Measurements from ENCODE around the gene RETN.

Gene RETN

DNA sequence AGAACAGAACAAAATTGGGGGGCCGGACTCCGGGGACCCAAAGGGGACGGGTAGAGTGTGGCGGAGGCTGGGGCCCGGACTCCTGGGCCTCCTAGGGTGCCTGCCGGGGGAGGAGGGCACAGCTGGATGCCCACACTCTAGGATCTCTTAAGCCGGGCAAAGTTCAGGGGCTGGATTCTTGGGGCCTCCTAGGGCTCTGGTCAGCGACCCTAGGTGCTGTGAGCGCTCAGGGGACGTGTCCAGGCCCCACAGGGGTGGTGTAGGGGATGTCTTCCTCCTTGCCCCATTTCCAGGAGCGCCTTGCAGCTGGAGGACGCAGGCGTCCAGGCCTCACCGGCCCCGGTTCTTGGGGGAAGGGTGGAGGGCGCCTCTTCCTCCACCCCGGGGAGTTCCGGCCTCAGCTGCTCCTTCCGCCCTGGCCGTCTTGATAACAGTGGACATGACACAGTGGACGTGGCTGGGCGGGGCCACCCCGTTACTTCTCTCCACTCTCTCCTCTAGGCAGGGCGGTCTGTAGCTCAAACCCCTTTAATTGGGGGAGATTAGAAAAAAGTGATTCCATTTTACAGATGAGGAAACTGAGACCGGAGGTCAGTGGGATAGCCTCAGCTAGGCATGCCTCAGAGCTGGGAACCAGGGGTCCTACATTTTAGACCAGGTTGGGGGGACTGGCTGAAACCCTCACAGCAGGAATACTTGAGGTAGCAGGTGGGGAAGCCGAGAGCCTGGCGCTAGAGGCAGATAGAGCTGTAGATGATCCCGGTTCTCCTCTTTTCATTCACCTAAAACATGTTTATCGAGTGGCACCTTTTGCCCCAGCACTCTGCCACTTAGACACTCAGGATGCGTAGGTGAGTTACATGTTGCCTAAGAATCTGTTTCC lies 31.2 kb upstream of the RETN start:
- no peak for DNase-seq (ENCODE audit: low spot score)

DNA sequence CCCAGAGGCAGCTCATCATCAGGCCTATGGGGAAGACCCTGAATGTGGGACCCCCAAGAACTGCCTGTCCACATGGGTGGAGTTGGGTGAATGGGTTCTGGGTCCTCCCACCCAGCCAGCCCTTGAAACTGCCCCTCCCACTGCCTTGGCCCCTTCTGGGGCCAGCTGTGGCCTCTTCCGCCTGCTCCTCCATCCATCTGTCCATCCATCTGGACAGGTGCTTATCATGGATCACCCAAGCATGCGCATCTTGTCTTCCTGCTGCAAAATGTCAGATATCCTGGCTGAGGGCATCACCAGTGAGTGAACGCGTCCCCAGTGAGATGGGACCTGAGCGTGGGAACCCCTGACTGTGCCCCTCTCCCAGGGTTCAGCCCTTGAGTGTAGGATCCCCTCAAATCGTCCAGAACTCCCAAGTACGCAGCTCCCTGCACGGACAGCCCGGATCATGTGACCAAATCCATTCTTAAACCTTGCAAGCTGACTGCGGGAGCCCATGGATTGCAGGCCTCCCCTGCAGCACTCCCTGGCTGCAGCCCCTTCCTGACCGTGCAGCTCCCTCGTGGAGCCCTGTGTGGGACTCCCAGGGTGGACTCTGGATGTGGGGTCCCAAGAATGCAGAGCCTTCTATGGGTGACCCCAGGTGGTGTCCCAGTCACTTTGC lies 29.9 kb upstream of the RETN start:
- no peak for DNase-seq (ENCODE audit: low spot score)

DNA sequence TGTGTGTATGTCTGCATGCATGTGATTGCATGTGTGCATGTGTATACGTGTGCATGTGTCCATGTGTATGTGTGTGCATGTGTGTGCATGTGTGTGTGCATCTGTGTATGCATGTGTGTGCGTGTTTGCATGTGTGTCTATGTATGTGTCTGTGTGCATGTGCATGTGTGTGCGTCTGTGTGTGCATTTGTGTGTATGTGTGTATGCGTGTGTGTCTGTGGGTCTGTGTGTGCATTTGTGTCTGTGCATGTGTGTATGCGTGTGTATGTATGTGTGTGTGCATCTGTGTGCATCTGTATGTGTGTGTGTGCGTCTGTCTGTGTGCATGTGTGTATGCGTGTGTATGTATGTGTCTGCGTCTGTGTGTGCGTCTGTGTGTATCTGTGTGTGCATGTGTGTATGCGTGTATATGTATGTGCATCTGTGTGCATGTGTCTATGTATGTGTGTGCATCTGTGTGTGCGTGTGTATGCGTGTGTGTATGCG lies 28.9 kb upstream of the RETN start:
- no peak for DNase-seq (ENCODE audit: low spot score)

DNA sequence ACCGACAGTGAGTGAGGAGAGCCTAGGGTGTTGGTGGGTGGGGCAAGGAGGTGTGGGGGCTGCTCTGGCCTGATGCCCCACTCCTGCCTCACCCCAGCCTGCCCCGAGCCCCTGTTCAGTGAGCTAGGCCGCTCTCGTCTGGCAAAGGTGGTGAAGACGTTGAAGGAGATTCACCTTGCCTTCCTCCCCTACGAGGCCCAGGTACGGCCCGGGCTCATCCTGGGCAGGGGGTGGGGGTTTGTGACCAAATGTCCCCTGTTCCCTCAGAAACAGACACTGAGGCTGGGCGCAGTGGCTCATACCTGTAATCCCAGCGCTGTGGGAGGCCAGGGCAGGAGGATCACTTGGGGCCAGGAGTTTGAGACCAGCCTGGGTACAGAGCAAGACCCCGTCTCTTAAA lies 28.0 kb upstream of the RETN start:
- DNase-seq (ENCODE audit: low spot score) = no peak

DNA sequence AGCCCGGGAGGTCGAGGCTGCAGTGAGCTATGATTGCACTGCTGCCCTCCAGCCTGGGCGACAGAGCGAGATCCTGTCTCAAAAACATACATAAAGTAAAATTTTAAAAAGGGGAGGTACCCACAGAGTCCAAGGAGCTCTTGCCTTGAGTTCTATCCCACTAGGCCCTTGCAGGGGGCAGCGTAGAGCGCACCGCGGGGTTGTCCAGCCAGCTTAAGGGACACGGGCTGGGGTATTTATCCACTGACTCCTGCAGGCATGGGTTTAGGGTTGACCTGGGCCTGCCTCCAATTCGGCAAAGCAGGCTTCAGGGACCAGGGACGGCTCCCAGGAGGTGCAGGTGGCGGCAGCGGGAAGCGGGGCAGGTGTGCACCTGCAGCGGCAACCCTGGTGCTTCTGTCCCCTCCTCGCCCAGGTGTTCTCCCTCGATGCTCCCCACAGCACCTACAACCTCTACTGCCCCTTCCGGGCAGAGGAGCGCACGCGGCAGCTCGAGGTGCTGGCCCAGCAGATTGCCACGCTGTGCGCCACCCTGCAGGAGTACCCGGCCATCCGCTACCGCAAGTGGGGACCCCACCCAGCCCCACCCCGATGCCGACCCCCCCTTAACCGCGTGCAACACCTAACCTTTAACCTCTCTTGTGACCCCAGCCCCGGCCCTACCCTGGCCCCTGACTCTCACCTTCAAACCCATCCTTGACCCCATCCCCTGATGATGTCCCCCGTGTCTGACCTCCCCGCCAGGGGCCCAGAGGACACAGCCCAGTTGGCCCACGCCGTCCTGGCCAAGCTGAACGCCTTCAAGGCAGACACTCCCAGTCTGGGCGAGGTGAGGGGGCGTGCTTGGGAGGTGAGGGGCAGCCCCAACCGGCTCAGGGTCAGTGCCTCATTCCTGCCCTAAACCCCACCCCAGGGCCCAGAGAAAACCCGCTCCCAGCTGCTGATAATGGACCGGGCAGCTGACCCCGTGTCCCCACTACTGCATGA lies 27.3 kb upstream of the RETN start:
- no peak for DNase-seq (ENCODE audit: low spot score)

DNA sequence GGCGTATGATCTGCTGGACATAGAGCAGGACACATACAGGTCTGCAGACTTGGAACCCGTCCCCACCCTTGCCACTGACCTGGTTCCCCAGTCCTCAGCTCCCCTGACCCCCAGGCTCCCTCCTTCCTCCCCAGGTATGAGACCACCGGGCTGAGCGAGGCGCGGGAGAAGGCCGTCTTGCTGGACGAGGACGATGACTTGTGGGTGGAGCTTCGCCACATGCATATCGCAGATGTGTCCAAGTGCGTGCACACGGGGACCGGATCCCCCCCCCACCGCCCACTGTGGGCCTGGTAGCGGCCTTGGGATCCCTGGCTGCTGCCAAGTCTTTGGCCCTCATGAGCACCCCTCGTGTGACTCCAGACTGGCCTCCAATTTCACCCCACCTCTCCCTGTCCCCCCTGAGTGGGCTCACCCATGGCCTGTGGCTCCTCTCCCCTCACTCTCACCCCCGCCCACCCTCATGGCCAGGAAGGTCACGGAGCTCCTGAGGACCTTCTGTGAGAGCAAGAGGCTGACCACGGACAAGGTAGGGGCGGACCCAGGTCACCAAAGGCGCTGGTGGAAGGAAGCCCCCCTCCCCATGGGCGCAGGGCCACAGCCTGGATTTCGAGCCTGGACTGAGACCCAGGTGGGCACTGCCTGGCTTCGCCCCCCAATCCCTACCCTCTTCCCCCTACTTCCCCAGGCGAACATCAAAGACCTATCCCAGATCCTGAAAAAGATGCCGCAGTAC lies 26.4 kb upstream of the RETN start:
- no peak for DNase-seq (ENCODE audit: low spot score)

DNA sequence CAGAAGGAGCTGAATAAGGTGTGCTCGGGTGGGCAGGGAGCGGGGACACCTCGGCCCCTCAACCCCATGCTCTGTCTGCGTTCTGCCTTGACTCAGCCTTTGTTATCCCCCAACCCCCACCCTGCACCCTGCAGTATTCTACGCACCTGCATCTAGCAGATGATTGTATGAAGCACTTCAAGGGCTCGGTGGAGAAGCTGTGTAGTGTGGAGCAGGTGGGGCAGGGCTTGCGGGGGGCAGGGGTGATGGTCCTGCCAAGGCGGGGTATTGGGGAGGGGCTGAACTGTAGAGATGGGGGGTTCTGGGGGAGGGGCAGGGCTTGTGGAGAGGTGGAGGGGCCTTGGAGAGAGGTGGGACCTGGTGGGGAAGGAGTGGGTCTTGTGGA lies 25.8 kb upstream of the RETN start:
- no peak for DNase-seq (ENCODE audit: low spot score)

DNA sequence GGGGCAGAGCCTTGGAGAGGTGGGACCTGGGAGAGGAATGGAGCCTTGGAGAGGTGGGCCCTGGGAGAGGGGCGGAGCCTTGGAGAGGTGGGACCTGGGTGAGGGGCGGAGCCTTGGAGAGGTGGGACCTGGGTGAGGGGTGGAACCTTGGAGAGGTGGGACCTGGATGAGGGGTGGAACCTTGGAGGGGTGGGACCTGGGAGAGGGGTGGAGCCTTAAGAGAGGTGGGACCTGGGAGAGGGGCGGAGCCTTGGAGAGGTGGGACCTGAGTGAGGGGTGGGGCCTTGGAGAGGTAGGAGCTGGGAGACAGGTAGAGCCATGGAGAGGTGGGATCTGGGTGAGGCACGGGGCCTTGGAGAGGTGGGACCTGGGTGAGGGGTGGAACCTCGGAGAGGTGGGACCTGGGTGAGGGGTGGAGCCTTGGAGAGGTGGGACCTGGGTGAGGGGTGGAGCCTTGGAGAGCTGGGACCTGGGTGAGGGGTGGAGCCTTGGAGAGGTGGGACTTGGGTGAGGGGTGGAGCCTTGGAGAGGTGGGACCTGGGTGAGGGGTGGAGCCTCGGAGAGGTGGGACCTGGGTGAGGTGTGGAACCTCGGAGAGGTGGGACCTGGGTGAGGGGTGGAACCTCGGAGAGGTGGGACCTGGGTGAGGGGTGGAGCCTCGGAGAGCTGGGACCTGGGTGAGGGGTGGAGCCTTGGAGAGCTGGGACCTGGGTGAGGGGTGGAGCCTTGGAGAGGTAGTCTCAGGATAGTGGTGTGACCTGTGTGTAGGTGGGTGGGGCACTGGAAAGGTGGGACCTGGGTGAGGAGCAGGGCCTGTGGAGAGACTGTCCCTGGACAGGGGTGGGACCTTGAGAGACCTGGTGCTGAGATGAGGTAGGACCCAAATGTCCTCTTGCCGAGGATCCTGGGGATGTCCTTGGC lies 25.0 kb upstream of the RETN start:
- DNase-seq (ENCODE audit: low spot score) = peak; percentile 38

DNA sequence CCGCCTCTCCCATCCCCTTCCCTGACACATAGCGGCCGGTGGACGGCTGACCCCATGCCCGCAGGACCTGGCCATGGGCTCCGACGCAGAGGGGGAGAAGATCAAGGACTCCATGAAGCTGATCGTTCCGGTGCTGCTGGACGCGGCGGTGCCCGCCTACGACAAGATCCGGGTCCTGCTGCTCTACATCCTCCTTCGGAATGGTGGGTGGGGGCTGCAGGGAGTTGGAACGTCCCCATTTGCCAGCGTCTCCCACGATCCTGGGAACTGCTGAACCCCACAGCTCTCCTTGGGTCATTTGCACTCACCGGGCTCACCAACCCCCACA lies 24.3 kb upstream of the RETN start:
- no peak for DNase-seq (ENCODE audit: low spot score)

DNA sequence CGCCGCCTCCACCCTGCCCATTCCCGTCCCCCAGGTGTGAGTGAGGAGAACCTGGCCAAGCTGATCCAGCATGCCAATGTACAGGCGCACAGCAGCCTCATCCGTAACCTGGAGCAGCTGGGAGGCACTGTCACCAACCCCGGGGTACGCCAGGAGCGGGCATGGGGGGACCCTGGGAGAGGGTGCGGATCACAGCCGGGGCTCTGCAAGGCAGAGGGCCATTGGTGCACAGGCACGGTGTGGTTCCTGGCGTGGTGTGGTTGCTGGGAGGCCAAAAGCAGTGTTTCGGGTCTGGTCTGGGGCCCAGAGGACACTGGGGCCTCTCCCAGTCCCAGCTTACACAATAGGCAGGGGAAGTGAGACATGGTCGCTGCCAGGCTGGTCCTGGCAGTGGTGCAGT lies 23.7 kb upstream of the RETN start:
- DNase-seq (ENCODE audit: low spot score) = no peak

DNA sequence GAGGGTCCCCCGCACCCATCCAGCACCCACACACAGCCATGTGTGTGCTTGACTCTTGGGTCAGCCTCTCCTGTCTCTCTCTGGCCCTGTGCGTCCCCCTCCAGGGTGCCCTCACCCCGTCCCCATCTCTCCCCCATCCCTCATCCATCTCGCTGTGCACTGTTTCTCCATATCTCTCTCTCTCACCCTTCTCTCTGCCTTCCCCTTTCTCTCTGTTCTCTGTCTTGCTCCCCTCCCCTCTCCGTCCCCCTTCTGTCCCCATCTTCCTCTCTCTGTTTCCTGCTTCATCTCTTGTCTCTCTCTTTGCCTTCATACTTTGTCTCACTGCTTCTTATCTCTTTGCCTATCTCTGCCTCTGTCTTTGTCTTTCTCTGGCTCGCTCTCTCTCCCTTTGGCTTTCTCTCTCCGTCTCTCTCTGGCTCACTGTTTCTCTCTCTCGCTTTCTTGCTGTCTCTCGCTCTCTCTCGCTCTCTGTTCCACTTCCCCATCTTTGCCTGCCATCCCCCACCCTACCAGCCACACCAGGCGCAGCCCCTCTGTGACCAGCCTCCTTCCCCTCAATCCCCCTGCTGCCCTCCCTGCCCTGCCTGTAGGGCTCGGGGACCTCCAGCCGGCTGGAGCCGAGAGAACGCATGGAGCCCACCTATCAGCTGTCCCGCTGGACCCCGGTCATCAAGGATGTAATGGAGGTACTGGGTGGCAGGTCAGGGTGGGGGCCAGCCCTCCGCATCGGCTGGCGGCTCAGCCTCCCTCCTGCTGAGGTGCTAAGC lies 23.0 kb upstream of the RETN start:
- no peak for DNase-seq (ENCODE audit: low spot score)

DNA sequence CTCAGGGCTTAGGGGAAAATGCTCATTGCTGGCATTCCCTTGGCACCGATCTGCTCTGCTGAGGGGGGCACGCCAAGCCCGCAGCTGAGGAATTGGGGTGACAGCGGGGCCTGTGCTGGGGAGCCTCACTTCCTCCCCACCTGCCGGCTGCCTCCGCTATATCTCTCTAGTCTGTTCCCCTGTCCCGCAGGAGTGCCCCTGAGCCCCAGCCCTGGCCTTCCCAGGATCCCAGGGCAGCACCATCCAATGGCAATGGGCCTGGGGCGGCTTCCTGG lies 22.5 kb upstream of the RETN start:
- DNase-seq (ENCODE audit: low spot score) = no peak

DNA sequence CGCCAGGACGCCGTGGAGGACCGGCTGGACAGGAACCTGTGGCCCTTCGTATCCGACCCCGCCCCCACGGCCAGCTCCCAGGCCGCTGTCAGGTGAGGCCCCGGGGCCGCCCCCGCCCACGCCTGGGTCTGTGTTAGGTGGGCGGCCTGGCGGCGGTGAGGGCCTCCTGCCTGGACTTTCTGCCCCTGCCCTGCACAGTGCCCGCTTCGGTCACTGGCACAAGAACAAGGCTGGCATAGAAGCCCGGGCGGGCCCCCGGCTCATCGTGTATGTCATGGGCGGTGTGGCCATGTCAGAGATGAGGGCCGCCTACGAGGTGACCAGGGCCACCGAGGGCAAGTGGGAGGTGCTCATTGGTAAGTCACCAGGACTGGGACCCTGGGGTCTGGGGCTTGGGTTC lies 21.7 kb upstream of the RETN start:
- no peak for DNase-seq (ENCODE audit: low spot score)

DNA sequence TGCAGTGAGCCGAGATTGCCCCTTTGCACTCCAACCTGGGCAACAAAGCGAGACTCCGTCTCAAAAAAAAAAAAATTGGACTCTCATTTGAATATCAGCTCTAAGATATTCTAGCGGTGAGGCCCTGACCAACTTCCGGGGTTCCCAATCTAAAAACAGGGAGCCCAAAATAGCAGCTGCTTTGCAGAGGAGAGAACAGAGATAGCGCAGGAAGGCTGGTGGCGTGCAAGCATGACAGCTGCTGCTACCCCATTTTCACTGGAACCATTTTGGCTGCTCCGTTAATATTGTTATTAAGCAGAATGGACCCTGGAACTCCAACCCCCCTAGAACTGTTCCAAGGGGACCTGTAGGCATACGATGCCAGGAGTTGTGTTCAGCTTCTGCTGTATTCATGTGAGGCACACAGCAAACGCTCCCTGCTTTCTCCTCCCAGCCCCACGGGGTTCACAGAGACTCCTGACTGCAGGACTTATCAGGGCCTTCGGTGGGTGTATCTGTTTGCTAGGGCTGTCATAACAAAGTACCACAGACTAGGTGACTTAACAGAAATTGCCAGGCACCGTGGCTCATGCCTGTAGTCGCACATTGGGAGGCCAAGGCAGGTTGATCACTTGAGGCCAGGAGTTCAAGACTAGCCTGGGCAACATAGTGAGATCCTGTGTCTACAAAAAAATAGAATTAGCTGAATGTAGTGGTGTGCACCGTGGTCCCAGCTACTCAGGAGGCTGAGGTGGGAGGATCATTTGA lies 20.4 kb upstream of the RETN start:
- DNase-seq (ENCODE audit: low spot score) = no peak

DNA sequence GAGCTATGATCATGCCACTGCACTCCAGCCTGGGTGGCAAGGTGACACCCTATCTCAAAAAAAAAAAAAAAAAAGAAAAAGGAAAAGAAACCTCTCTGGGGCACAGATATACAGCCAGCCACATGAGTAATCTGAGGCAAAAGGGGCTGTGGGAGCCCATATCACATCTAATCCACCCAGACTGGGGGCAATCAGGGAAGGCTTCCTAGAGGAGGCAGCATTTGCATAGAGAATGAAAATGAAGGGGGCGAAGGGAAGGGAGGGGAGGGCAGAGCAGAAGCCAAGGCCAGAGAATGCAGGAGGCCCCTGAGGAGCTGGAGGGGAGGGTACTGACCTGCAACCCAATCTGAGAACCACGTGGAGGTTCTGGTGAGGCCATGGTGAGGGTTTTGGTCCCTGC lies 18.7 kb upstream of the RETN start:
- no peak for DNase-seq (ENCODE audit: low spot score)

DNA sequence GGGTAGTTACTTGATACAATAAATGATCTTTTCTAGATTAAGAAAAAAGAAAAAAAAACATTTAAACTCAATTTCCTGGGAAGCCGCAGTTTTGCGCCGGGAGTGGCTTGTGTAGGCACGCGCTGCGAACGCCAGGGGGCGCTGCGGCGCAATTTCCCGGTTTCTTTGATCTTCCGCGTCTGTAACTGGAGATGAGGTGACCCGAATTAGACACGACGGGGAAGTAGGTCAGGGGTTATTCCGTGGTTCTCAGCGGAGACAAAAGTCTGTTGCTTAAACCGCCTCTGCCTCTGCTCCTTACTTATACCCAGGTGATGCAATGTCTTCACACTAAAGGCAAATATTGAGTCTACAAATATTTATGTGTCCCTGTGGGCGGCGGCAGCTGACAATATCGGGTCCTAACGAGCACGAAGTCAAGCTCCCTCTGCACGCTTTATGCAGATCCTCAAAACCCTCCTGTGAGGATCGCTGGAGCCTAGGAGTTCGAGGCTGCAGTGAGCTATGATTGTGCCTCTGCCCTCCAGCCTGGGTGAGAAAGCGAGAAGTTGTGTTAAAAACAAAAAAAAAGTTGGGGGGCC lies 16.7 kb upstream of the RETN start:
- peak; percentile 95 for DNase-seq (ENCODE audit: low spot score)

DNA sequence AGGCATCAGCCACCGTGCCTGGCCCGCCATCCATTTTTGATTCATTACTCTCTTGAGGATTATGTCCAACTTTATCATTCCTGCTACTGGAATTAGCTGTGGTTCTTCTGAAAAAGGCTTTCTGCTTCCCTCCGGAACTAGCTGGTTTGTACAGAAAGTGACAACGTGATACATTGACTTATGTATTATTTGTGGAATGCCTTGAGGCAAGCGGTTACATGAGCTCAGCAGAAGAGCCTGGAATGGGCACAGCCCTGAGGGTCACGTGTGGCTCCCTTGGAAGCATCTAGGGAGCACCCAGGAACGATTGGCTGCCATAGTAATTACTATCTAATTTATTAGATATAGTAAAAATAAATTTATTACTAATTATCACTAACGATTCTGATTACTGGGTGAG lies 14.4 kb upstream of the RETN start:
- no peak for DNase-seq (ENCODE audit: low spot score)

DNA sequence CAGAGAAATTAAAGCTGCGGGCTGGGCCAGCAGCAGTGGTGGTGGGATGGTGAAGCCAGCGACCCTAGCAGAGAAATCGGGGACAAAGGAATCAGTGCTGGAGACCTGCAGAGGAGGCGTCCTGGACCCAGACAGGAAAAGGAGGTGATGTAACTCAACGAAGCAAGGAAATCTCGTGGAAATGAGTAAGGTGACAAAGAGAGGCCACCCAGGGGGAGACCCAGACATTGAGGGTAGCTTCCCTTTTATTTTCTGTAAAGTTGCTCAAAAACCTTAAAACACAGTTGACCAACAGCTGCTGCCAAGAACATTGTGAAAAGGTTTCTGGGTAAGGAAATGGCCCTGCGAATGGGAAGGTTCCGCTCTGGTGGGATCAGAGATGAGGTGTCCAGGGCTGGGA lies 13.3 kb upstream of the RETN start:
- no peak for DNase-seq (ENCODE audit: low spot score)

DNA sequence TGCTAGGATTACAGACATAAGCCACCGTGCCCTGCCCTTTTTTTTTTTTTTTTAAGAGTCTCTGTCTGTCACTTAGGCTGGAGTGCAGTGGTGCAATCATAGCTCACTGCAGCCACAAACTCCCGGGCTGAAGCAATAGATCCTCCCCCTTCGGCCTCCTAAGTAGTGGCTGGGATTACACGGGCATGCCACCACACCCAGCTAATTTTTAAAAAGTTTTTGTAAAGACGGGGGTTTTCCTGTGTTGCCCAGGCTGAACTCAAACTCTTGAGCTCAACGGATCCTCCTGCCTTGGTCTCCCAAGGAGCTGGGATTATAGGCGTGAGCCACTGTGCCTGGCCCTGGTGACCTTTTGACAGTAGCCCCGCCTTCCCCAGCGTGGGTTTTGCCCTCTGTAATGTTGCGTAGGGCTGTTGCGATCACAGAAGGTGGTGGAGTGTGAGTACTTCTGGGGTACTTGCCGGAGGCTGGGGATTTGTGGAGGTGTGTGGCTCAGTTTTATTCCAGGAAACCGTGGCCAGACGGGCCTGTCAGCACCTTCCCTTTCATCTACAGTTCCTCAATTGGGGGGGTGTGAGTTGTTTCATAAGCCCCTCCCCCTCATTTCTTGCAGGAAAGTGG lies 11.6 kb upstream of the RETN start:
- DNase-seq (ENCODE audit: low spot score) = no peak
